MM.1S (cell line): ENCODE data around the gene ADGRV1.

ENCODE experiments used
- EZH2 ChIP-seq: fragments of 300-600 bp; sonication (generic); optimal IDR thresholded peaks from 2 replicates; pipeline ENCODE3; 2017; ENCODE audit warnings: low read depth, mild to moderate bottlenecking, antibody characterized with exemption, low read length, mixed read lengths
- EZH2phosphoT487 ChIP-seq: fragments of 300-600 bp; sonication (generic); IDR thresholded peaks from 2 replicates; pipeline ENCODE4 v1.6.1; 2018; ENCODE audit warnings: antibody characterized with exemption, low read length
- TF ChIP-seq, protein P1 (sequence below): fragments of 300-600 bp; sonication (generic); IDR thresholded peaks from 2 replicates; pipeline ENCODE4 v1.5.1; 2016; ENCODE audit warnings: antibody characterized with exemption, low read length, mixed read lengths

DNA sequence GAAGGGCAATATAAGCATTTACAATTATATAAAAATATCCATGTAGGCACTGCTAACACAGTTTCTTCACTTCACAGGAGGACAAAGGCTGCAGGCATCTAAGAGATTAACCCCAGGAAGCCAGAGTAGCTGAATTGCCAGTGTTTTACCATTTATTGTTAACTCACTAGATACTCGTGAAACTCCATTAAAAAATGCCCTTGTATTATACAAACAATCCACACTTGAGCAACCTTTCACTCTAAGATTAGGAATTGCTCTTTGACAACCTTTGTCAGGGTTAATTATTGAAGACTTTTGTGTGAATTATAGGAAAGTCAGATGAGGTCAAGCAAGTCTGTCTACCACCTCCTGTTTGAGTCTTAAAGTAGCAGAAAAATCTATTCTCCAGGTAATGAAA lies 317.8 kb downstream of the ADGRV1 start:
- TF ChIP-seq, protein P1, sequence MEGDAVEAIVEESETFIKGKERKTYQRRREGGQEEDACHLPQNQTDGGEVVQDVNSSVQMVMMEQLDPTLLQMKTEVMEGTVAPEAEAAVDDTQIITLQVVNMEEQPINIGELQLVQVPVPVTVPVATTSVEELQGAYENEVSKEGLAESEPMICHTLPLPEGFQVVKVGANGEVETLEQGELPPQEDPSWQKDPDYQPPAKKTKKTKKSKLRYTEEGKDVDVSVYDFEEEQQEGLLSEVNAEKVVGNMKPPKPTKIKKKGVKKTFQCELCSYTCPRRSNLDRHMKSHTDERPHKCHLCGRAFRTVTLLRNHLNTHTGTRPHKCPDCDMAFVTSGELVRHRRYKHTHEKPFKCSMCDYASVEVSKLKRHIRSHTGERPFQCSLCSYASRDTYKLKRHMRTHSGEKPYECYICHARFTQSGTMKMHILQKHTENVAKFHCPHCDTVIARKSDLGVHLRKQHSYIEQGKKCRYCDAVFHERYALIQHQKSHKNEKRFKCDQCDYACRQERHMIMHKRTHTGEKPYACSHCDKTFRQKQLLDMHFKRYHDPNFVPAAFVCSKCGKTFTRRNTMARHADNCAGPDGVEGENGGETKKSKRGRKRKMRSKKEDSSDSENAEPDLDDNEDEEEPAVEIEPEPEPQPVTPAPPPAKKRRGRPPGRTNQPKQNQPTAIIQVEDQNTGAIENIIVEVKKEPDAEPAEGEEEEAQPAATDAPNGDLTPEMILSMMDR = no peak
- no peak for TF ChIP-seq EZH2phosphoT487
- TF ChIP-seq EZH2 = no peak
